NB4 (cell line): Measurements from ENCODE around the gene ZNF75A.

Experiments
- DNase-seq: peaks from one replicate; pipeline ENCODE4 v3.0.0; 2010; ENCODE audit warnings: low read depth
- H3K4me3 ChIP-seq: one replicate; pipeline ENCODE4 v1.5.1; 2011; ENCODE audit warnings: mild to moderate bottlenecking, low read depth, low read length, moderate library complexity
- CTCF ChIP-seq: IDR thresholded peaks from one replicate; pipeline ENCODE4 v1.5.1; 2012; ENCODE audit warnings: low read depth, low read length
- MAX ChIP-seq: IDR thresholded peaks from 2 replicates; pipeline ENCODE4 v1.6.1; 2011; ENCODE audit warnings: low read depth, low read length
- MYC ChIP-seq: IDR thresholded peaks from 2 replicates; pipeline ENCODE4 v1.6.1; 2011; ENCODE audit warnings: low read depth, low read length
- POLR2A ChIP-seq: IDR thresholded peaks from 2 replicates; pipeline ENCODE4 v1.6.1; 2011; ENCODE audit warnings: mild to moderate bottlenecking; ENCODE audit not compliant: insufficient read length; ENCODE audit errors: extremely low read depth

The ZNF75A gene

GRCh38 chr16:3328643-3329042 is 23.3 kb downstream of the ZNF75A start:
- no peak overlapping the region for H3K4me3 ChIP-seq
- no peak for TF ChIP-seq CTCF
- no peak for TF ChIP-seq MYC
- no peak for TF ChIP-seq POLR2A
- no peak for DNase-seq

- TF ChIP-seq POLR2A (no peak), CTCF (no peak), MAX (no peak), MYC (no peak)
- no peak overlapping the region for H3K4me3 ChIP-seq
- no peak for DNase-seq
Observed at GRCh38 chr16:3346041-3346440, 40.7 kb downstream of the ZNF75A start.

DNA sequence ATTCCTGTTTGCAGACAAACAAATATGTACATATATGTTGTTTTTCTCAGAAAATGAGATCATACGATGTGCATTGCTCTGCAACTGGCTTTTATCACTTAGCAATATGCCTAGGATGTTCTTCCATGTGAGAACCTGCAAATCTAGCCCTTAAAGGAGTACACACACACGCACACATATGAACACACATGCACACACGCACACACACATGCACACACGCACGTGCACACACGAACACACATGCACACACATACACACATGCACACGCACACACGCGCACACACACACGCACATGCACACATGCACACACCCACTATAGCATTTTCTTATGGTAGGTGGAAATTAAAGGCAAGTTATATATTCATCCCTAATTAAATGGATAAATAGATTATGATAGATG is 42.3 kb downstream of the ZNF75A start:
- TF ChIP-seq MYC, result no peak
- no peak for TF ChIP-seq CTCF
- TF ChIP-seq MAX, result no peak
- no peak for TF ChIP-seq POLR2A
- no peak for DNase-seq
- no peak overlapping the region for H3K4me3 ChIP-seq

DNA sequence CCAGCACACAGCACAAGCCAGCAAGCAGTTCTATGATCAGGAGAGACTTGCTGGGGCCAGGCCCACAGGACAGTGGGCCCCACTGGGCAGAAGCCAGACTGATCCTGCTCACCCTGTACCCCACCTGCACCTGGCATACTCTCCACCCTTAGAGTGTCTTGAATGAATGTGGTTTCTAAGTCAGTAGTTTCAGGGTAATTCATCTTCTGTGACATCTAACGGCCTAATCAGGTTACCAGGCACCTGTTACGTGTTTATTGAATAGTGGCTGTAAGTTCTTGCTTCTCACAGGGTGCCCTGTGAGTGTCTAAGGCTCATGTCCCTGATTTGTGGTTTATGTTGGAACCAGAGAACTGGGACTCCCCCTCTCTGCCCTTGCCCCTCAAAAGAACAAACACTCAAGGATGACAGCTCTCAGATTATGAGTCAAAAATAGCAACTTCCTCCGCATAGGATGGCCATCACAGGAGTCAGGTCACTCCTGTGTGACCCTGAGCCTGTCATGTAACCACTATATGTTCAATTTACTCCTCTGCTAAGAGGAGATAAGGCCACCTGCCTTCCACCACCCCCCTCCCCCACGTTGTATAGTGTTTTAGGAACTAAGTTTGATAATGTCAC is 43.4 kb downstream of the ZNF75A start:
- no peak for DNase-seq
- H3K4me3 ChIP-seq, result no peak overlapping the region

GRCh38 chr16:3349175-3349574 is 43.9 kb downstream of the ZNF75A start:
- no peak for DNase-seq
- H3K4me3 ChIP-seq, result no peak overlapping the region
- no peak for TF ChIP-seq MYC
- no peak for TF ChIP-seq MAX
- TF ChIP-seq CTCF, result no peak
- no peak for TF ChIP-seq POLR2A

More for the DNA sequence above, 43.4 kb downstream of the ZNF75A start:
- TF ChIP-seq CTCF (no peak), MAX (no peak), MYC (no peak), POLR2A (no peak)

DNA sequence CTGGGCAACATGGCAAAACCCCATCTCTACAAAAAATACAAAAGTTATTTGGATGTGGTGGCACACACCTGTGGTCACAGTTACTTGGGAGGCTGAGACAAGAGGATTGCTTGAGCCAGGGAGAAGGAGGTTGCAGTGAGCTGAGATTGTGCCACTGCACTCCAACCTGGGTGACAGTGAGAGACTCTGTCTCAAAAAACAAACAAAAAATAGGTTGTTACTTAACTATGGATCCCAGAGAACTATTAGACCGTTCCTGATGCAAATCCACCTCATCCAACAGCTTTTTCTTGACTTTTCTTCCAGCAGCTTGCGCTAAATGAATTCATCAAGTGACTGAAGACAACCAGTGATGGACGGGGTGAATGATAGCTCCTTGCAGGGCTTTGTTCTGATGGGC is 50.3 kb downstream of the ZNF75A start, which contains the start of gene OR2C1:
Gene OR2C1, plus strand, starts transcription at position 301 of the 400 bp plus-strand sequence. Its CDS starts 52 bp downstream, at position 353.
- no peak within 1 kb of the TSS for H3K4me3 ChIP-seq
- no peak for DNase-seq
- TF ChIP-seq MYC (no peak), MAX (no peak), CTCF (no peak), POLR2A (no peak)
